Vagina (tissue), 2 donors: ENCODE results near the gene MTCP1.

Source experiments
- CTCF ChIP-seq, 3 experiments: fragments of 450-650 bp in 2 of 3; fragments of 200-600 bp in 1 of 3; sonication (generic) in 1 of 3; IDR thresholded peaks; one replicate each; pipeline ENCODE4 v1.5.1; 2017 to 2019; ENCODE audit warnings: antibody characterized with exemption in 3 of 3, mild to moderate bottlenecking in 2 of 3, moderate library complexity in 2 of 3
- POLR2A ChIP-seq, 2 donors: fragments of 450-650 bp; IDR thresholded peaks; one replicate each; pipeline ENCODE4 v1.6.1; 2017; ENCODE audit warnings: antibody characterized with exemption in 2 of 2, mild to moderate bottlenecking in 2 of 2, moderate library complexity in 2 of 2

- TF ChIP-seq CTCF (IDR thresholded peaks at IDR 0.05) = no peak
- no peak for TF ChIP-seq POLR2A (IDR thresholded peaks at IDR 0.05)
These were observed 46.8 kb downstream of the MTCP1 start for GRCh38 chrX:155023907-155024833.
